HG03558 (cell line): ENCODE data around the gene GPC5.
"Not testable (repeated sequence)": the region's sequence is repeated elsewhere in the genome, so short reads cannot be mapped to it uniquely, and the experiment has no call there.

Experiments used
- ATAC-seq: cut with Tn5 transposase; IDR thresholded peaks from one replicate; pipeline ENCODE4 v1.9.1; 2021; ENCODE audit warnings: moderate number of reproducible peaks; ENCODE audit not compliant: unreplicated experiment; ENCODE audit errors: extremely low read depth

Gene GPC5

GRCh38 chr13:92480387-92480786 is 1082.0 kb downstream of the GPC5 start:
- ATAC-seq = no peak

- ATAC-seq = not testable (repeated sequence)
These were observed 1084.4 kb downstream of the GPC5 start for GRCh38 chr13:92482790-92483189.

- no peak for ATAC-seq
These were observed 1085.5 kb downstream of the GPC5 start for GRCh38 chr13:92483894-92484293.

GRCh38 chr13:92487238-92487637 is 1088.8 kb downstream of the GPC5 start:
- ATAC-seq = no peak

GRCh38 chr13:92488249-92488852 is 1089.9 kb downstream of the GPC5 start:
- ATAC-seq = no peak

GRCh38 chr13:92491839-92492238 is 1093.4 kb downstream of the GPC5 start:
- no peak for ATAC-seq

- no peak for ATAC-seq
These were observed 1096.5 kb downstream of the GPC5 start for GRCh38 chr13:92494915-92495314.

- ATAC-seq = no peak
These were observed 1101.8 kb downstream of the GPC5 start for GRCh38 chr13:92500192-92500591.

- ATAC-seq = no peak
These were observed 1112.0 kb downstream of the GPC5 start for GRCh38 chr13:92510416-92510815.

- no peak for ATAC-seq
These were observed 1114.4 kb downstream of the GPC5 start for GRCh38 chr13:92512852-92513251.

- no peak for ATAC-seq
These were observed 1115.3 kb downstream of the GPC5 start for GRCh38 chr13:92513672-92514071.

GRCh38 chr13:92514420-92515125 is 1116.2 kb downstream of the GPC5 start:
- ATAC-seq = no peak

- not testable (repeated sequence) for ATAC-seq
These were observed 1118.5 kb downstream of the GPC5 start for GRCh38 chr13:92516878-92517277.

GRCh38 chr13:92518622-92519021 is 1120.2 kb downstream of the GPC5 start:
- not testable (repeated sequence) for ATAC-seq

- ATAC-seq = no peak
These were observed 1131.9 kb downstream of the GPC5 start for GRCh38 chr13:92530364-92530763.

- no peak for ATAC-seq
These were observed 1137.0 kb downstream of the GPC5 start for GRCh38 chr13:92535222-92536006.

GRCh38 chr13:92537471-92537870 is 1139.0 kb downstream of the GPC5 start:
- no peak for ATAC-seq

- no peak for ATAC-seq
These were observed 1139.7 kb downstream of the GPC5 start for GRCh38 chr13:92538164-92538563.

- ATAC-seq = not testable (repeated sequence)
These were observed 1140.7 kb downstream of the GPC5 start for GRCh38 chr13:92539148-92539547.

- no peak for ATAC-seq
These were observed 1148.8 kb downstream of the GPC5 start for GRCh38 chr13:92547266-92547665.

GRCh38 chr13:92549276-92549675 is 1150.9 kb downstream of the GPC5 start:
- ATAC-seq = no peak
